Measurements from ENCODE around the gene IL36RN. TPM values are rescaled to one million over a fixed set of nuclear protein-coding genes. Genes with fewer than 3 reads are reported as not detected.
A peak's percentile ranks its signal among the peaks of the same experiment; 100 is the strongest.

IL36RN gene
- total RNA-seq, 1 donor from 2014 or later, result not detected

- Histone ChIP-seq H3K27ac (no peak overlapping the region), H3K36me3 (no peaks in the 10 kb centered on the region), H3K4me1 (no peaks in the 10 kb centered on the region), H3K4me3 (no peak overlapping the region), H3K27me3 (no peaks in the 10 kb centered on the region), H3K9me3 (no peaks in the 10 kb centered on the region)
- no peak for DNase-seq
- intact Hi-C loops (cut with DNase I), result no loop called here
- no peak for ATAC-seq
- no peak for TF ChIP-seq CTCF (IDR thresholded peaks at IDR 0.05)
These were observed 2.5 kb upstream of the IL36RN start for GRCh38 chr2:113056521-113056920.

GRCh38 chr2:113057117-113057516, 1.9 kb upstream of the IL36RN start:
- H3K4me1 ChIP-seq, result no peaks in the 10 kb centered on the region
- TF ChIP-seq CTCF (IDR thresholded peaks at IDR 0.05), result no peak
- intact Hi-C loops (cut with DNase I), result no loop called here
- no peaks in the 10 kb centered on the region for H3K27me3 ChIP-seq
- no peak for ATAC-seq
- no peak for DNase-seq
- no peak overlapping the region for H3K27ac ChIP-seq
- no peak overlapping the region for H3K4me3 ChIP-seq
- no peaks in the 10 kb centered on the region for H3K36me3 ChIP-seq
- H3K9me3 ChIP-seq, result no peaks in the 10 kb centered on the region

GRCh38 chr2:113058411-113058994, 495 bp upstream of the IL36RN start:
- intact Hi-C loops (cut with DNase I), result no loop called here
- no peak overlapping the region for H3K27ac ChIP-seq

GRCh38 chr2:113060396-113060795, 1.4 kb downstream of the IL36RN start:
- H3K27me3 ChIP-seq, result no peaks in the 10 kb centered on the region
- intact Hi-C loops (cut with DNase I), result no loop called here
- H3K4me1 ChIP-seq, result no peaks in the 10 kb centered on the region
- no peaks in the 10 kb centered on the region for H3K36me3 ChIP-seq
- H3K27ac ChIP-seq, result no peak overlapping the region
- no peak for TF ChIP-seq CTCF (IDR thresholded peaks at IDR 0.05)
- H3K4me3 ChIP-seq, result no peak overlapping the region
- DNase-seq (no peak), ATAC-seq (peak; percentile 47)
- no peaks in the 10 kb centered on the region for H3K9me3 ChIP-seq

More at GRCh38 chr2:113058411-113058994, 495 bp upstream of the IL36RN start:
- ATAC-seq, result no peak
- no peaks in the 10 kb centered on the region for H3K27me3 ChIP-seq
- no peaks in the 10 kb centered on the region for H3K36me3 ChIP-seq
- TF ChIP-seq CTCF (IDR thresholded peaks at IDR 0.05), result no peak
- no peaks in the 10 kb centered on the region for H3K4me1 ChIP-seq
- H3K4me3 ChIP-seq, result no peak overlapping the region
- no peak for DNase-seq
- H3K9me3 ChIP-seq, result no peaks in the 10 kb centered on the region

- intact Hi-C loops (cut with DNase I), result no loop called here
- no peak overlapping the region for H3K4me3 ChIP-seq
- no peaks in the 10 kb centered on the region for H3K27me3 ChIP-seq
- DNase-seq (no peak), ATAC-seq (no peak)
- no peak for TF ChIP-seq CTCF (IDR thresholded peaks at IDR 0.05)
- H3K9me3 ChIP-seq, result no peaks in the 10 kb centered on the region
- H3K4me1 ChIP-seq, result no peaks in the 10 kb centered on the region
- H3K36me3 ChIP-seq, result no peaks in the 10 kb centered on the region
- no peak overlapping the region for H3K27ac ChIP-seq
These were observed 1.8 kb downstream of the IL36RN start for GRCh38 chr2:113060796-113061195.

GRCh38 chr2:113061241-113061640, 2.2 kb downstream of the IL36RN start:
- intact Hi-C loops (cut with DNase I), result no loop called here
- DNase-seq (no peak), ATAC-seq (no peak)
- Histone ChIP-seq H3K27me3 (no peaks in the 10 kb centered on the region), H3K36me3 (no peaks in the 10 kb centered on the region), H3K4me1 (no peaks in the 10 kb centered on the region), H3K27ac (no peak overlapping the region), H3K9me3 (no peaks in the 10 kb centered on the region), H3K4me3 (no peak overlapping the region)
- TF ChIP-seq CTCF (IDR thresholded peaks at IDR 0.05), result no peak
